K562 (cell line): ENCODE data around the gene BNC2. TPM values are rescaled to one million over a fixed set of nuclear protein-coding genes. Genes with fewer than 3 reads are reported as not detected.
A peak's percentile ranks its signal among the peaks of the same experiment; 100 is the strongest.

ENCODE experiments used
- ATAC-seq: fragments of 200-7000 bp; cut with Tn5 transposase; 3 replicates; pipeline ENCODE4 v1.9.1; 2020; ENCODE audit warnings: moderate library complexity
- BruUV-seq: library from RNA; stranded (reverse); fragments of 400-500 nt; replicated peaks from 2 replicates; lab custom pipeline; 2021; lab: Mats Ljungman, UMichigan
- CTCF ChIA-PET: fragments of 300-600 bp; formaldehyde crosslinking; extraction: SDS; loops from one replicate; lab custom pipeline; 2021; ENCODE audit warnings: low intra/inter-chr PET ratio; lab: Yijun Ruan, JAX
- POLR2A ChIA-PET: fragments of 300-600, 350-650 bp; sonication (Branson Sonifier 250); formaldehyde crosslinking; extraction: SDS; loops from one replicate; lab custom pipeline; 2021; ENCODE audit warnings: antibody characterized with exemption, inconsistent platforms; lab: Yijun Ruan, JAX
- DNase-seq, 4 experiments: peaks; one replicate each; pipeline versions ENCODE4 v3.0.0 to v3.0.0-alpha.2; 2011 to 2018; ENCODE audit warnings: low spot score in 3 of 4, mixed read lengths in 3 of 4; ENCODE audit errors: extremely low read depth in 1 of 4
- FAIRE-seq: peaks from 2 replicates; lab custom pipeline; 2011; peaks lifted over from hg19 to GRCh38; lab: Jason Lieb, UNC
- H2AFZ ChIP-seq: 2 replicates; pipeline ENCODE4 v1.6.0; 2011; ENCODE audit warnings: low read depth, low read length, control low read depth, inconsistent platforms
- H3K27ac ChIP-seq: fragments of 200-600 bp; 3 replicates; pipeline ENCODE4 v1.8.0; 2011; ENCODE audit warnings: low read depth, mild to moderate bottlenecking, control low read depth, inconsistent platforms, low read length, moderate library complexity, mixed read lengths; ENCODE audit errors: extremely low read depth
- H3K27me3 ChIP-seq, 2 experiments: fragments of 300-600 bp in 1 of 2; 2 replicates in 1 of 2; 3 replicates in 1 of 2; pipeline versions ENCODE4 v1.6.0 to v1.8.0; 2011; ENCODE audit warnings: inconsistent platforms in 2 of 2, low read length in 2 of 2, mild to moderate bottlenecking in 1 of 2, mixed read lengths in 1 of 2, moderate library complexity in 1 of 2; ENCODE audit not compliant: control insufficient read depth in 2 of 2, insufficient read depth in 2 of 2
- H3K36me3 ChIP-seq: fragments of 300-600 bp; 3 replicates; pipeline ENCODE4 v1.8.0; 2011; ENCODE audit warnings: mild to moderate bottlenecking, low read length, inconsistent platforms; ENCODE audit not compliant: control insufficient read depth, insufficient read depth
- H3K4me1 ChIP-seq, 2 experiments: fragments of 200-600 bp in 1 of 2; replicated peaks in 1 of 2; 2 replicates in 1 of 2; 3 replicates in 1 of 2; pipeline versions ENCODE4 v1.5.1 to v1.8.0; 2011; ENCODE audit warnings: inconsistent platforms in 2 of 2, low read length in 2 of 2, mild to moderate bottlenecking in 1 of 2, mixed read lengths in 1 of 2, moderate library complexity in 1 of 2; ENCODE audit not compliant: control insufficient read depth in 2 of 2, insufficient read depth in 2 of 2
- H3K4me2 ChIP-seq: 2 replicates; pipeline ENCODE4 v1.6.1; 2011; ENCODE audit warnings: low read length, control low read depth, inconsistent platforms, mixed read lengths; ENCODE audit not compliant: insufficient read depth
- H3K4me3 ChIP-seq: fragments of 200-600 bp; sonication (generic), shearing (Covaris generic); 2 replicates; pipeline ENCODE4 v1.5.1; 2016; ENCODE audit warnings: control low read depth, inconsistent platforms
- H3K79me2 ChIP-seq: fragments of 200-600 bp; 3 replicates; pipeline ENCODE4 v1.8.0; 2011; ENCODE audit warnings: low read length, inconsistent platforms; ENCODE audit not compliant: control insufficient read depth, insufficient read depth
- H3K9ac ChIP-seq, 2 experiments: 2 replicates each; pipeline versions ENCODE4 v1.6.0 to v1.6.1; 2011; ENCODE audit warnings: low read depth in 2 of 2, low read length in 2 of 2, control low read depth in 1 of 2, inconsistent platforms in 1 of 2, mild to moderate bottlenecking in 1 of 2, mixed read lengths in 1 of 2; ENCODE audit not compliant: insufficient read depth in 1 of 2
- H3K9me1 ChIP-seq: one replicate; pipeline ENCODE4 v1.6.0; 2011; ENCODE audit warnings: inconsistent platforms, mild to moderate bottlenecking, low read length, moderate library complexity; ENCODE audit not compliant: control insufficient read depth, insufficient read depth
- H3K9me3 ChIP-seq: replicated peaks from 2 replicates; pipeline ENCODE4 v1.5.1; 2011; ENCODE audit warnings: low read depth, low read length, inconsistent platforms; ENCODE audit not compliant: control insufficient read depth, insufficient read depth
- H4K20me1 ChIP-seq: replicated peaks from 2 replicates; pipeline ENCODE4 v1.6.1; 2011; ENCODE audit warnings: low read length, inconsistent platforms, mixed read lengths; ENCODE audit not compliant: control insufficient read depth, insufficient read depth
- EHMT2 ChIP-seq: fragments of 450-650 bp; IDR thresholded peaks from 2 replicates; pipeline ENCODE4 v1.6.1; 2018; ENCODE audit warnings: antibody characterized with exemption
- KLF6 ChIP-seq: fragments of 250-450 bp; sonication (Bioruptor Pico); IDR thresholded peaks from 2 replicates; pipeline ENCODE4 v1.4.0; 2020; ENCODE audit warnings: mild to moderate bottlenecking, moderate library complexity, borderline replicate concordance
- TCF7L2 ChIP-seq: fragments of 150-350 bp; IDR thresholded peaks from 2 replicates; pipeline ENCODE4 v1.6.1; 2016; ENCODE audit warnings: low read depth, mild to moderate bottlenecking, low read length, moderate library complexity
- ZC3H8 ChIP-seq: fragments of 450-650 bp; IDR thresholded peaks from 2 replicates; pipeline ENCODE4 v1.6.1; 2017
- ZSCAN29 ChIP-seq: fragments of 450-650 bp; IDR thresholded peaks from 2 replicates; pipeline ENCODE4 v1.6.1; 2017
- WGBS: fragments of 100-300 bp; shearing (Covaris generic); methylation state at CpG from one replicate; pipeline ENCODE4 v1.1.6; 2016; ENCODE audit warnings: low coverage, mixed read lengths; ENCODE audit not compliant: insufficient coverage; ENCODE audit errors: missing lambda C conversion rate; 5-methylcytosine and 5-hydroxymethylcytosine counted together
- in situ Hi-C: fragments of 300-500 bp; cut with MboI; formaldehyde crosslinking; loops from 4 replicates; pipeline ENCODE4 v1.15.0; 2018; ENCODE audit warnings: inconsistent platforms, mixed read lengths
- intact Hi-C: fragments of 100-400 bp; cut with micrococcal nuclease; formaldehyde crosslinking; loops from 2 replicates; pipeline ENCODE4 v1.14.2; 2022
- polyA plus RNA-seq, 8 experiments: library from polyadenylated mRNA; depleted of rRNA in 4 of 8; stranded (reverse) in 5 of 8; unstranded in 3 of 8; fragments of >200 nt; fragmentation: Nextera tagmentation in 2 of 8; fragmentation: Illumina TruSeq in 1 of 8; extraction: Ambion mirVana in 2 of 8; extraction: Trizol in 1 of 8; gene quantifications; 2 replicates each; pipeline versions ENCODE4 v1.2.1 to v1.2.3, GENCODE V29; 2011 to 2014; ENCODE audit warnings: inconsistent platforms in 1 of 8, missing spikeins in 1 of 8
- total RNA-seq, 7 experiments: library from RNA; depleted of rRNA in 6 of 7; stranded (reverse); fragments of >200 nt in 6 of 7; fragmentation: Illumina TruSeq in 2 of 7; extraction: Trizol in 2 of 7; gene quantifications; 2 replicates each; pipeline versions ENCODE4 v1.2.1 to v1.2.3, GENCODE V29; 2011 to 2021; ENCODE audit warnings: low replicate concordance in 1 of 7
- TF ChIP-seq, protein P1 (sequence below): fragments of 450-650 bp; formaldehyde crosslinking; IDR thresholded peaks from 2 replicates; pipeline ENCODE4 v1.4.0; 2020; ENCODE audit warnings: mild to moderate bottlenecking, mixed read lengths

BNC2 gene
- total and polyA plus RNA-seq, 9 of the 15 experiments (the other 6 are each of a cell fraction or from before 2014, with no cell fraction given), result not detected

- no peak for FAIRE-seq
- WGBS, result 0% methylated on average over 1 of the region's 1 CpG
- in situ Hi-C loops, result no loop called here
Measured at GRCh38 chr9:16771356-16771755, 99.1 kb downstream of the BNC2 start.

DNA sequence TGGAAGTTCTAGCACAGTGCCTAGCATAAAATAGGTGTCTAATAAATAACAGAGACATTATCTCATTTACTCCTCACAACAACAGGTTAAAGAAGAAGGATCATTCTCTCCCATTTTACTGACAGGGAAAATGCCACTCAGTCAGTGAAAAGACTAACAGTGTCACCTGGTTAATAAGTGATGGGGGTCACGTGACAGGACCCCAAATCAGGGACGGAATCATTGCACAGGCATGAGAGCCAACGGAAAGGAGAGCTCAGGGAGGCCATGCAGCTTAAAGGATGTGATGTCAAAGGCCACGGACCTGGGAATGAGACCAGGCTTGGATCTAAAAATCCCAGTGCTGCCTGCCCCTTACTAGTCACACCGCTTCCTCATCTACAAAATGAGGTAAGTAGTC lies 101.2 kb downstream of the BNC2 start:
- intact Hi-C loops, result no loop called here
- no peak overlapping the region for H3K27ac ChIP-seq
- no peak overlapping the region for H3K4me2 ChIP-seq
- no TSS peak for BruUV-seq
- H3K9me3 ChIP-seq, result no peaks in the 10 kb centered on the region
- no peak overlapping the region for H3K9ac ChIP-seq
- no peak overlapping the region for H3K4me3 ChIP-seq
- in situ Hi-C loops, result no loop called here
- no peaks in the 10 kb centered on the region for H3K27me3 ChIP-seq
- no peaks in the 10 kb centered on the region for H3K79me2 ChIP-seq
- ChIA-PET CTCF (no interaction called here), POLR2A (interaction anchor here (0.7 kb wide), 1 partner anchor 648 kb away, joined by 3 read pairs; no protein-coding TSS in a partner anchor)
- 0% methylated on average over 4 of the region's 5 CpGs for WGBS
- H4K20me1 ChIP-seq, result no peaks in the 10 kb centered on the region
- no peaks in the 10 kb centered on the region for H3K4me1 ChIP-seq
- H2AFZ ChIP-seq, result no peak overlapping the region
- TF ChIP-seq EHMT2 (no peak), KLF6 (CRISPR knock-in tag) (no peak), ZSCAN29 (no peak)
- TF ChIP-seq, protein P1, sequence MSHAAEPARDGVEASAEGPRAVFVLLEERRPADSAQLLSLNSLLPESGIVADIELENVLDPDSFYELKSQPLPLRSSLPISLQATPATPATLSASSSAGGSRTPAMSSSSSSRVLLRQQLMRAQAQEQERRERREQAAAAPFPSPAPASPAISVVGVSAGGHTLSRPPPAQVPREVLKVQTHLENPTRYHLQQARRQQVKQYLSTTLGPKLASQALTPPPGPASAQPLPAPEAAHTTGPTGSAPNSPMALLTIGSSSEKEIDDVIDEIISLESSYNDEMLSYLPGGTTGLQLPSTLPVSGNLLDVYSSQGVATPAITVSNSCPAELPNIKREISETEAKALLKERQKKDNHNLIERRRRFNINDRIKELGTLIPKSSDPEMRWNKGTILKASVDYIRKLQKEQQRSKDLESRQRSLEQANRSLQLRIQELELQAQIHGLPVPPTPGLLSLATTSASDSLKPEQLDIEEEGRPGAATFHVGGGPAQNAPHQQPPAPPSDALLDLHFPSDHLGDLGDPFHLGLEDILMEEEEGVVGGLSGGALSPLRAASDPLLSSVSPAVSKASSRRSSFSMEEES (CRISPR knock-in tag), result peak; percentile 73
- H3K36me3 ChIP-seq, result no peaks in the 10 kb centered on the region
- ATAC-seq, result no peak
- DNase-seq, result no peak
- FAIRE-seq, result no peak
- H3K9me1 ChIP-seq, result no peaks in the 10 kb centered on the region

More at GRCh38 chr9:16771356-16771755, 99.1 kb downstream of the BNC2 start:
- intact Hi-C loops, result no loop called here
- no peaks in the 10 kb centered on the region for H3K27me3 ChIP-seq
- no TSS peak for BruUV-seq
- no peaks in the 10 kb centered on the region for H3K9me1 ChIP-seq
- H3K79me2 ChIP-seq, result no peaks in the 10 kb centered on the region
- H3K27ac ChIP-seq, result no peak overlapping the region
- H3K36me3 ChIP-seq, result no peaks in the 10 kb centered on the region
- H2AFZ ChIP-seq, result no peak overlapping the region
- no peak overlapping the region for H3K4me3 ChIP-seq
- no peak for ATAC-seq
- ChIA-PET CTCF (no interaction called here), POLR2A (no interaction called here)
- H4K20me1 ChIP-seq, result no peaks in the 10 kb centered on the region
- H3K9me3 ChIP-seq, result no peaks in the 10 kb centered on the region
- DNase-seq, result no peak
- no peak overlapping the region for H3K9ac ChIP-seq
- TF ChIP-seq ZC3H8 (no peak), ZSCAN29 (no peak), TCF7L2 (no peak)
- no peak overlapping the region for H3K4me2 ChIP-seq
- H3K4me1 ChIP-seq, result no peaks in the 10 kb centered on the region
